T-helper 1 cell treated with Interleukin-12 subunit alpha and Interleukin-12 subunit beta and Interleukin-4 antibody, amounts not matched to agents 30 ng/mL and 1 ng/mL, for 36 hours (primary cell): ENCODE measurements around the gene IGSF3. TPM values are rescaled to one million over a fixed set of nuclear protein-coding genes. Genes with fewer than 3 reads are reported as not detected.

ENCODE experiments used
- intact Hi-C: fragments of 100-400 bp; cut with micrococcal nuclease; formaldehyde crosslinking; loops from one replicate; pipeline ENCODE4 v1.15.1; 2024
- total RNA-seq: library from RNA; stranded (reverse); gene quantifications from 2 replicates; pipeline ENCODE4 v1.2.3, GENCODE V29; 2022

The IGSF3 gene
- total RNA-seq = 0.83 and 0.98 TPM in 2 replicates

GRCh38 chr1:116667575-116668105 is at the start of gene IGSF3:
TSS of gene IGSF3 (minus strand) at chr1:116667733. CDS start at chr1:116666326, 1,407 bp downstream.
- intact Hi-C loops = loop anchor here (1.0 to 5.0 kb wide), 2 partner anchors 93 to 390 kb away; no protein-coding TSS in a partner anchor

GRCh38 chr1:116717318-116717717 is 49.8 kb upstream of the IGSF3 start:
- intact Hi-C loops = no loop called here

- intact Hi-C loops = no loop called here
Observed at GRCh38 chr1:116716391-116716790, 48.9 kb upstream of the IGSF3 start.

- intact Hi-C loops = no loop called here
Observed at GRCh38 chr1:116713474-116713873, 45.9 kb upstream of the IGSF3 start.

- intact Hi-C loops = no loop called here
Observed at GRCh38 chr1:116712510-116712909, 45.0 kb upstream of the IGSF3 start.

- intact Hi-C loops = no loop called here
Observed at GRCh38 chr1:116711263-116711840, 43.8 kb upstream of the IGSF3 start.

- intact Hi-C loops = no loop called here
Observed at GRCh38 chr1:116710420-116711262, 43.1 kb upstream of the IGSF3 start.

GRCh38 chr1:116709666-116710167 is 42.2 kb upstream of the IGSF3 start:
- intact Hi-C loops = no loop called here

GRCh38 chr1:116708255-116708900 is 40.8 kb upstream of the IGSF3 start:
- intact Hi-C loops = no loop called here

GRCh38 chr1:116706841-116707240 is 39.3 kb upstream of the IGSF3 start:
- intact Hi-C loops = no loop called here

- intact Hi-C loops = no loop called here
Observed at GRCh38 chr1:116706123-116706522, 38.6 kb upstream of the IGSF3 start.

- intact Hi-C loops = no loop called here
Observed at GRCh38 chr1:116704278-116704677, 36.7 kb upstream of the IGSF3 start.

- intact Hi-C loops = no loop called here
Observed at GRCh38 chr1:116699605-116700004, 32.1 kb upstream of the IGSF3 start.

- intact Hi-C loops = no loop called here
Observed at GRCh38 chr1:116698244-116698595, 30.7 kb upstream of the IGSF3 start.

GRCh38 chr1:116697548-116698243 is 30.2 kb upstream of the IGSF3 start:
- intact Hi-C loops = no loop called here

GRCh38 chr1:116694524-116694923 is 27.0 kb upstream of the IGSF3 start:
- intact Hi-C loops = no loop called here

GRCh38 chr1:116693759-116694480 is 26.4 kb upstream of the IGSF3 start:
- intact Hi-C loops = no loop called here

- intact Hi-C loops = no loop called here
Observed at GRCh38 chr1:116692879-116693278, 25.3 kb upstream of the IGSF3 start.

- intact Hi-C loops = no loop called here
Observed at GRCh38 chr1:116690849-116691406, 23.4 kb upstream of the IGSF3 start.

GRCh38 chr1:116690396-116690848 is 22.9 kb upstream of the IGSF3 start:
- intact Hi-C loops = no loop called here
